Measurements from ENCODE around the gene RNLS.

- no peak for TF ChIP-seq CTCF (conservative IDR thresholded peaks at IDR 0.05; ENCODE audit: low read length)
- TF ChIP-seq EZH2phosphoT487 (IDR thresholded peaks at IDR 0.05; ENCODE audit: borderline replicate concordance, low read depth, low read length) = no peak
Observed at GRCh38 chr10:88540351-88540750, 42.8 kb downstream of the RNLS start.

Data from OCI-LY7 (cell line).